ENCODE data around the gene ZDHHC4. TPM values are rescaled to one million over a fixed set of nuclear protein-coding genes. Genes with fewer than 3 reads are reported as not detected.

Gene ZDHHC4
- total RNA-seq, 1 donor from 2014 or later, result 63.5 TPM

GRCh38 chr7:6637544-6638229 is 60.4 kb downstream of the ZDHHC4 start:
- no peaks in the 10 kb centered on the region for H3K27me3 Mint-ChIP-seq (ENCODE audit: unreplicated experiment)
- H3K36me3 Mint-ChIP-seq (ENCODE audit: unreplicated experiment), result peaks cover 13% of the 10 kb centered on the region
- peak overlapping the region; percentile 80 for H3K4me3 Mint-ChIP-seq (ENCODE audit: unreplicated experiment)
- H3K4me1 Mint-ChIP-seq (ENCODE audit: unreplicated experiment), result peaks cover 25% of the 10 kb centered on the region
- TF ChIP-seq CTCF (IDR thresholded peaks at IDR 0.05), result peak; percentile 37
- H3K9me3 Mint-ChIP-seq (ENCODE audit: unreplicated experiment), result no peaks in the 10 kb centered on the region
- peak overlapping the region; percentile 66 for H3K27ac Mint-ChIP-seq (ENCODE audit: unreplicated experiment)
- DNase-seq (ENCODE audit: extremely low spot score, unreplicated experiment), result no peak

Other genes with a start within 250 kb of the ZDHHC4 start
- 23.0 and 27.7 TPM in 2 replicates for gene FAM220A, start 228.5 kb upstream of the ZDHHC4 start, total RNA-seq
- 267 and 270 TPM in 2 replicates for gene RAC1, start 202.9 kb upstream of the ZDHHC4 start, total RNA-seq
- 21.5 and 22.4 TPM in 2 replicates for gene DAGLB, start 129.5 kb upstream of the ZDHHC4 start, total RNA-seq
- gene KDELR2, start 93.3 kb upstream of the ZDHHC4 start, total RNA-seq, result 196 and 197 TPM in 2 replicates
- 0.10 and 0.13 TPM in 2 replicates for gene GRID2IP, start 26.0 kb upstream of the ZDHHC4 start, total RNA-seq
- 36.5 and 40.3 TPM in 2 replicates for gene INTS15, start 12.6 kb downstream of the ZDHHC4 start, total RNA-seq
- 18.2 and 18.3 TPM in 2 replicates for gene ZNF853, start 38.2 kb downstream of the ZDHHC4 start, total RNA-seq
- gene ZNF316, start 59.9 kb downstream of the ZDHHC4 start, total RNA-seq, result 32.7 and 34.6 TPM in 2 replicates
- 23.2 and 25.0 TPM in 2 replicates for gene ZNF12, start 129.5 kb downstream of the ZDHHC4 start, total RNA-seq
- 0.38 and 0.81 TPM in 2 replicates for gene RSPH10B2, start 176.6 kb downstream of the ZDHHC4 start, total RNA-seq
- gene CCZ1B, start 248.8 kb downstream of the ZDHHC4 start, total RNA-seq, result 69.3 and 70.2 TPM in 2 replicates